Tibial artery (tissue), 4 donors: Measurements from ENCODE around the gene MSI2.

Experiments
- DNase-seq, 2 donors: peaks; one replicate each; pipeline ENCODE4 v3.0.0-alpha.2; 2019
- H3K27ac ChIP-seq, 2 donors: fragments of 200-600 bp; sonication (generic) in 1 of 2; 1 replicate in 1 of 2; 2 replicates in 1 of 2; pipeline ENCODE4 v1.5.1; 2018 to 2019; ENCODE audit warnings: mild to moderate bottlenecking in 1 of 2
- H3K27me3 ChIP-seq, 2 donors: fragments of 200-600 bp; sonication (generic) in 1 of 2; one replicate each; pipeline versions ENCODE4 v1.5.1 to v1.6.0; 2016 to 2019
- H3K36me3 ChIP-seq, 3 donors: fragments of 200-600 bp; sonication (generic) in 2 of 3; one replicate each; pipeline ENCODE4 v1.5.1; 2016 to 2019; ENCODE audit warnings: mild to moderate bottlenecking in 2 of 3
- H3K4me1 ChIP-seq, 4 donors: fragments of 200-600 bp; sonication (generic) in 2 of 4; 1 replicate in 3 of 4; 2 replicates in 1 of 4; pipeline ENCODE4 v1.5.1; 2016 to 2019
- H3K4me3 ChIP-seq, 2 donors: fragments of 200-600 bp; sonication (generic) in 1 of 2; 1 replicate in 1 of 2; 2 replicates in 1 of 2; pipeline ENCODE4 v1.5.1; 2018 to 2019; ENCODE audit warnings: mild to moderate bottlenecking in 2 of 2
- H3K9me3 ChIP-seq, 3 donors: fragments of 200-600 bp; sonication (generic) in 1 of 3; one replicate each; pipeline ENCODE4 v1.5.1; 2016 to 2019
- CTCF ChIP-seq, 2 experiments: fragments of 200-600 bp in 1 of 2; fragments of 450-650 bp in 1 of 2; IDR thresholded peaks; one replicate each; pipeline ENCODE4 v1.5.1; 2017 to 2019; ENCODE audit warnings: antibody characterized with exemption in 2 of 2, mild to moderate bottlenecking in 1 of 2, moderate library complexity in 1 of 2
- intact Hi-C: fragments of 100-400 bp; cut with DNase I; formaldehyde crosslinking; loops from one replicate; pipeline ENCODE4 v1.15.0; 2023; ENCODE audit warnings: low total_unique reads

Gene MSI2

GRCh38 chr17:57517632-57518456, 261.5 kb downstream of the MSI2 start:
- H3K27ac ChIP-seq = no peak overlapping the region

GRCh38 chr17:57518587-57519581, 262.6 kb downstream of the MSI2 start:
- Histone ChIP-seq H3K4me3 (no peak overlapping the region), H3K27me3 (no peaks in the 10 kb centered on the region), H3K4me1 (peaks cover 0 to 15% (median 3%) of the 10 kb centered on the region in 4 donors), H3K9me3 (no peaks in the 10 kb centered on the region), H3K36me3 (no peaks in the 10 kb centered on the region), H3K27ac (no peak overlapping the region)
- DNase-seq = no peak
- intact Hi-C loops = no loop called here
- TF ChIP-seq CTCF (IDR thresholded peaks at IDR 0.05) = no peak

More at GRCh38 chr17:57517632-57518456, 261.5 kb downstream of the MSI2 start:
- peaks cover 0 to 8% (median 0%) of the 10 kb centered on the region in 4 donors for H3K4me1 ChIP-seq
- intact Hi-C loops = no loop called here
- no peaks in the 10 kb centered on the region for H3K27me3 ChIP-seq
- H3K36me3 ChIP-seq = no peaks in the 10 kb centered on the region
- DNase-seq = no peak
- H3K9me3 ChIP-seq = no peaks in the 10 kb centered on the region
- no peak for TF ChIP-seq CTCF (IDR thresholded peaks at IDR 0.05)
- H3K4me3 ChIP-seq = no peak overlapping the region

DNA sequence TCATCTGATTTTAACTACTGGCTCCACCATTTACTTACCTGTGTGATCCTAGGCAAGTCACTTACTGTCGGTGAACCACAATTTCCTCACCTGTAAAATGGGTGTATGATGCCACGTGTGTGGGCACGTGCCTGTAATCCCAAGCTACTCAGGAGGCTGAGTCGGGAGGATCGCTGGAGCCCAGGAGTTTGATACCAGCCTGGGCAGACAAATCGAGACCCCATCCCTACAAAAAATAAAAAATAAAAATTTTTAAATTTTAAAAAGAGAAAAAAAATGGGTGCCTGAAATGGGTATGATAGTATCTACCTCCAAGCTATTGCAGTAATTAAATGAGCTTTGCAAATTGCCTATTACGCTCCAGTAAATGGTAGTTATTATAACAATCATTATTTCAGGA, 263.5 kb downstream of the MSI2 start:
- no peak for TF ChIP-seq CTCF (IDR thresholded peaks at IDR 0.05)
- peaks cover 0 to 18% (median 4%) of the 10 kb centered on the region in 4 donors for H3K4me1 ChIP-seq
- intact Hi-C loops = no loop called here
- no peaks in the 10 kb centered on the region for H3K9me3 ChIP-seq
- H3K4me3 ChIP-seq = no peak overlapping the region
- no peaks in the 10 kb centered on the region for H3K36me3 ChIP-seq
- H3K27me3 ChIP-seq = no peaks in the 10 kb centered on the region
- no peak overlapping the region for H3K27ac ChIP-seq
- no peak for DNase-seq

- Histone ChIP-seq H3K27ac (no peak overlapping the region), H3K9me3 (no peaks in the 10 kb centered on the region), H3K36me3 (no peaks in the 10 kb centered on the region), H3K27me3 (no peaks in the 10 kb centered on the region), H3K4me3 (no peak overlapping the region), H3K4me1 (peaks cover 0 to 18% (median 4%) of the 10 kb centered on the region in 4 donors)
- no peak for DNase-seq
- TF ChIP-seq CTCF (IDR thresholded peaks at IDR 0.05) = no peak
- intact Hi-C loops = no loop called here
These were observed 265.3 kb downstream of the MSI2 start for GRCh38 chr17:57521606-57522005.

DNA sequence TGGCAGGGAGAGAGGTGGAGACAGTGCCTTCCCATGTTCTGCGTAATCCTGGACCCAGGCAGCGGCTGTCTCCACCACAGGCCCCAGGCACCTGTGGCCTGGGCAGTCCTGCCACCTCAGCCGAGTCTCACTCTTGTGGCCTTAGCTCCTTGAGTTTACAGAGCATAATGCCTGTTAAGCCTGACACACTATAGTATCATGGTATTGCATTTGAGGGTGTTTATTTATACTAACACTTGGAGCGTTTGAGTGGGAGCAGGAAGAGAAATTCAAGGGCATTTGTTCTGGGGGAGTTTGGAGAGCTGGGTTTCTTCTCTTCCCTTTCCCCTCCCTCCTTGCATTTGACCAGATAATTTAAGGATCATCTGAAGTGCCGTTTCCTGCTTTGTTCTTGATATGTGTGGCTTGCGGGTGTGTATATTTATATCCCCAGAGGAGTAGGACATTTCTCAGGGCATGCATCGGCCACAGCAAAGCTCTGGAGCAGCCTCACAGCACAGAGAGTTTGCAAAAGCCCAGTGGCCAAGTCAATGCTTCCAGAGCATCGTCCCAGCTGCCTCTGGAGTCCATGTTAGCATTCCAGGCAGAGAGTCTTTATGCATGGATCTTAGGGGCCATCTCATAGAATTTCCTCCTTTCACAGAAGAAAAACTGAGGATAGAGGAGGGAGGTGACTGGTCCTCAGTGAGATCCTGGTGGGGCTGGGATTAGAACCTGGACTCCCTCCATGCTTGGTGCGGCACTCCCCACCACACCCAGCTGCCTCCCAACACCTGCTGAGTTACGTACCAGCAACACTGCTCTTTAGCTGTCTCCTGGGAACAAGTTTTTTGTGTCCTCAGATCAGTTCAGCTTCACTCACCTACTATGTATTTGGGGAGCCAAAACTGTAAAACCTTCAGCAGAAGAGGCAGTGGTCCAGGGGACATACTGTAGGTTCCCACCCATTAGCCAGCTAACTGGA, 266.0 kb downstream of the MSI2 start:
- no peak for TF ChIP-seq CTCF (IDR thresholded peaks at IDR 0.05)
- peaks cover 0 to 18% (median 4%) of the 10 kb centered on the region in 4 donors for H3K4me1 ChIP-seq
- intact Hi-C loops = no loop called here
- H3K27me3 ChIP-seq = no peaks in the 10 kb centered on the region
- H3K36me3 ChIP-seq = no peaks in the 10 kb centered on the region
- H3K9me3 ChIP-seq = no peaks in the 10 kb centered on the region
- no peak overlapping the region for H3K4me3 ChIP-seq
- no peak overlapping the region for H3K27ac ChIP-seq
- DNase-seq = no peak
